ENCODE data around the gene NALCN. TPM values are rescaled to one million over a fixed set of nuclear protein-coding genes. Genes with fewer than 3 reads are reported as not detected.

The NALCN gene
- total and polyA plus RNA-seq, 2 experiments from 2014 or later: 0.50 to 0.87 TPM

- TF ChIP-seq ZNF462 (CRISPR knock-in tag; IDR thresholded peaks at IDR 0.05) (no peak), ZNF331 (CRISPR knock-in tag; IDR thresholded peaks at IDR 0.05; ENCODE audit: low read depth) (no peak), JUNB (IDR thresholded peaks at IDR 0.05; ENCODE audit: unreplicated experiment) (no peak), EZH2 (IDR thresholded peaks at IDR 0.05; ENCODE audit: low read depth, unreplicated experiment) (no peak), POLR2AphosphoS5 (IDR thresholded peaks at IDR 0.05; ENCODE audit: low read depth) (no peak), REST (IDR thresholded peaks at IDR 0.05; ENCODE audit: unreplicated experiment) (no peak)
Measured at GRCh38 chr13:101454767-101455166, 38.5 kb upstream of the NALCN start (continued).

GRCh38 chr13:101453784-101454201, 37.5 kb upstream of the NALCN start:
- Histone ChIP-seq H3K79me2 (replicated peaks; ENCODE audit: insufficient read depth) (no peaks in the 10 kb centered on the region), H3K36me3 (ENCODE audit: insufficient read depth) (no peaks in the 10 kb centered on the region), H3K27ac (ENCODE audit: low read depth) (no peak overlapping the region), H3K4me1 (ENCODE audit: insufficient read depth) (peaks cover 18% of the 10 kb centered on the region), H3K4me3 (peak overlapping the region; percentile 51), H3K9me2 (ENCODE audit: insufficient read depth) (no peaks in the 10 kb centered on the region), H4K20me1 (replicated peaks; ENCODE audit: insufficient read depth) (no peaks in the 10 kb centered on the region), H3K27me3 (ENCODE audit: insufficient read depth) (no peaks in the 10 kb centered on the region), H3K4me2 (peak overlapping the region; percentile 67), H3F3A (replicated peaks; ENCODE audit: low read depth) (no peaks in the 10 kb centered on the region), H2AFZ (peak overlapping the region; percentile 93)
- Mint-ChIP-seq H3K9me3 (no peaks in the 10 kb centered on the region), H3K36me3 (ENCODE audit: low read depth) (no peaks in the 10 kb centered on the region), H3K27ac (no peak overlapping the region), H3K27me3 (ENCODE audit: insufficient read depth, low read depth, poor library complexity) (peaks cover 3% of the 10 kb centered on the region), H3K4me3 (peak overlapping the region; percentile 55; the same call in 2 of the 3 replicates), H3K4me1 (peaks cover 20% of the 10 kb centered on the region)
- ATAC-seq: peak; percentile 97
- peak; percentile 69 for DNase-seq (ENCODE audit: low spot score)
- TF ChIP-seq ETS1 (IDR thresholded peaks at IDR 0.05) (no peak), CTCF (conservative IDR thresholded peaks at IDR 0.05; ENCODE audit: low read depth in 2 of 2) (peak; percentile 40 to 58)
